ENCODE results near the gene ASPRV1. TPM values are rescaled to one million over a fixed set of nuclear protein-coding genes. Genes with fewer than 3 reads are reported as not detected.

The ASPRV1 gene
- total and polyA plus RNA-seq, 2 donors (not counting 3 experiments of a cell fraction or from before 2014, with no cell fraction given) = 0.15 to 0.22 TPM

DNA sequence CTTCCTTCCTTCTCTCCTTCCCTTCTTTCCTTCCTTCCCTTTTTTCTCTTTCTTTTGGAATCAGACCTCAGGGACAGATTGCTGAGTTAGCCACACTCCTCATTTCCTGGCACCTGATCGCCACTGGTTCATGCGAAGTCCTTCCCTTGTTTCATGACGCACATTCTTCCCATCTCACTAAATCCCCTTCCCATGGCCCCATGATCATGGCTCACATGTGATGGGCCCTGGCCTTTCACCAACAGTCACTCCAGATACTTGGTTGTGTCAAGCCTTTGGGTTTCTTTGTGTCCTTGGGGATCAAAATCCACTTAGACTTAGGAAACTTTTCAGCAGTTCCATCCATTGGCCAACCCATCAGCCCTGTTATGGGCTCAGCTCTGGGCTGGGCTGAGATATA lies 23.8 kb upstream of the ASPRV1 start:
- Histone ChIP-seq H3K4me3 (replicated peaks in 1 of 3; ENCODE audit: insufficient read depth in 1 of 3, low read depth in 1 of 3, low read length in 3 of 3) (no peak overlapping the region), H3K27me3 (ENCODE audit: control insufficient read depth in 2 of 2, insufficient read depth in 2 of 2, low read length in 2 of 2) (no peaks in the 10 kb centered on the region), H2AFZ (ENCODE audit: low read depth, low read length) (no peak overlapping the region), H4K20me1 (replicated peaks; ENCODE audit: control insufficient read depth, extremely low read depth, insufficient read depth, low read length) (no peaks in the 10 kb centered on the region), H3K36me3 (ENCODE audit: control insufficient read depth in 2 of 2, extremely low read depth in 1 of 2, insufficient read depth in 2 of 2, low read length in 2 of 2) (no peaks in the 10 kb centered on the region), H3K9ac (replicated peaks; ENCODE audit: extremely low read depth, insufficient read depth, low read length) (no peak overlapping the region), H3K27ac (ENCODE audit: insufficient read depth, low read depth, low read length) (no peak overlapping the region), H3K9me1 (replicated peaks; ENCODE audit: control insufficient read depth, extremely low read depth, insufficient read depth, low read length) (no peaks in the 10 kb centered on the region), H3K79me2 (ENCODE audit: control insufficient read depth, insufficient read depth, low read length) (no peaks in the 10 kb centered on the region), H3K9me3 (replicated peaks; ENCODE audit: control insufficient read depth, insufficient read depth, low read length) (no peaks in the 10 kb centered on the region), H3K4me1 (ENCODE audit: control insufficient read depth, extremely low read depth, insufficient read depth, low read length) (no peaks in the 10 kb centered on the region), H3K4me2 (ENCODE audit: insufficient read depth, low read length) (no peak overlapping the region)
- FAIRE-seq (no peak), DNase-seq (ENCODE audit: low read depth, low spot score) (no peak)
- ChIA-PET CTCF (no interaction called here), POLR2A (no interaction called here)
- intact Hi-C loops (cut with micrococcal nuclease) = no loop called here
- TF ChIP-seq POLR2AphosphoS5 (IDR thresholded peaks at IDR 0.05; ENCODE audit: insufficient read depth, low read depth, low read length) (no peak), EZH2 (IDR thresholded peaks at IDR 0.05; ENCODE audit: borderline replicate concordance, low read depth, low read length, severe bottlenecking) (no peak), GATA2 (IDR thresholded peaks at IDR 0.05; ENCODE audit: insufficient read depth, insufficient read length, low read depth, low read length) (no peak), JUN (IDR thresholded peaks at IDR 0.05; ENCODE audit: borderline replicate concordance, insufficient read depth, insufficient read length, low read depth) (no peak), CTCF (IDR thresholded peaks at IDR 0.05; ENCODE audit: extremely low read depth in 1 of 2, insufficient read depth in 1 of 2, low read depth in 1 of 2, low read length in 2 of 2) (no peak), POLR2A (IDR thresholded peaks at IDR 0.05; ENCODE audit: low read depth, low read length) (no peak), MYC (IDR thresholded peaks at IDR 0.05; ENCODE audit: low read depth, low read length) (no peak), FOS (IDR thresholded peaks at IDR 0.05; ENCODE audit: borderline replicate concordance, insufficient read depth, low read length) (no peak)
- TF ChIP-seq, protein P1, sequence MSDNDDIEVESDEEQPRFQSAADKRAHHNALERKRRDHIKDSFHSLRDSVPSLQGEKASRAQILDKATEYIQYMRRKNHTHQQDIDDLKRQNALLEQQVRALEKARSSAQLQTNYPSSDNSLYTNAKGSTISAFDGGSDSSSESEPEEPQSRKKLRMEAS (IDR thresholded peaks at IDR 0.05; ENCODE audit: insufficient read depth, insufficient read length) = no peak
- dilution Hi-C loops (cut with MboI; ENCODE audit: extremely low pct_ligation_motif_present, low sequenced_read_pairs) = no loop called here
- no TSS peak for BruUV-seq (replicated peaks)

Measured in endothelial cell of umbilical vein (primary cell).